GM23338 (cell line): ENCODE data around the gene ALG1L2. TPM values are rescaled to one million over a fixed set of nuclear protein-coding genes. Genes with fewer than 3 reads are reported as not detected.
"Not testable (repeated sequence)": the region's sequence is repeated elsewhere in the genome, so short reads cannot be mapped to it uniquely, and the experiment has no call there.

Source experiments
- ATAC-seq: fragments of 200-7000 bp; cut with Tn5 transposase; 3 replicates; pipeline ENCODE4 v1.9.1; 2020
- DNase-seq: peaks from one replicate; pipeline ENCODE4 v3.0.0-alpha.2; 2015; ENCODE audit warnings: low spot score
- H2AFZ ChIP-seq: fragments of 200-600 bp; sonication (generic); 2 replicates; pipeline ENCODE4 v1.8.0; 2016; ENCODE audit warnings: antibody characterized with exemption, mild to moderate bottlenecking, moderate library complexity
- H3F3A ChIP-seq: fragments of 200-600 bp; sonication (generic); replicated peaks from 2 replicates; pipeline ENCODE4 v1.8.0; 2017; ENCODE audit warnings: antibody characterized with exemption, mixed run types, low read depth
- H3K27ac ChIP-seq: fragments of 200-600 bp; sonication (generic); 2 replicates; pipeline ENCODE4 v1.6.1; 2016; ENCODE audit warnings: low read depth
- H3K27me3 ChIP-seq: fragments of 200-600 bp; sonication (generic); 2 replicates; pipeline ENCODE4 v1.8.0; 2016; ENCODE audit warnings: mild to moderate bottlenecking, mixed run types, moderate library complexity; ENCODE audit not compliant: insufficient read depth
- H3K36me3 ChIP-seq: fragments of 200-600 bp; sonication (generic); 2 replicates; pipeline ENCODE4 v1.8.0; 2016; ENCODE audit warnings: mild to moderate bottlenecking; ENCODE audit not compliant: insufficient read depth
- H3K4me1 ChIP-seq: fragments of 200-600 bp; sonication (generic); 2 replicates; pipeline ENCODE4 v1.8.0; 2016; ENCODE audit warnings: mild to moderate bottlenecking, moderate library complexity; ENCODE audit not compliant: insufficient read depth
- H3K4me2 ChIP-seq: fragments of 200-600 bp; sonication (generic); 2 replicates; pipeline ENCODE4 v1.7.1; 2017; ENCODE audit warnings: mixed run types
- H3K4me3 ChIP-seq: fragments of 200-600 bp; sonication (generic); 2 replicates; pipeline ENCODE4 v1.6.1; 2016; ENCODE audit warnings: mixed run types
- H3K79me2 ChIP-seq: fragments of 200-600 bp; sonication (generic); replicated peaks from 2 replicates; pipeline ENCODE4 v1.8.0; 2017; ENCODE audit warnings: mild to moderate bottlenecking; ENCODE audit not compliant: insufficient read depth
- H3K9me2 ChIP-seq: fragments of 200-600 bp; sonication (generic); 2 replicates; pipeline ENCODE4 v1.8.0; 2017; ENCODE audit not compliant: insufficient read depth
- H4K20me1 ChIP-seq: fragments of 200-600 bp; sonication (generic); replicated peaks from 2 replicates; pipeline ENCODE4 v1.8.0; 2017; ENCODE audit warnings: mild to moderate bottlenecking; ENCODE audit not compliant: insufficient read depth
- H3K27ac Mint-ChIP-seq: 2 replicates; pipeline ENCODE4 v1.8.0; 2020; ENCODE audit warnings: inconsistent platforms, mild to moderate bottlenecking, moderate library complexity, mixed read lengths
- H3K27me3 Mint-ChIP-seq: 3 replicates; pipeline ENCODE4 v1.8.0; 2022; ENCODE audit warnings: low read depth, mild to moderate bottlenecking, moderate library complexity, mixed read lengths, inconsistent platforms; ENCODE audit not compliant: insufficient read depth, poor library complexity
- H3K36me3 Mint-ChIP-seq: 3 replicates; pipeline ENCODE4 v1.8.0; 2021; ENCODE audit warnings: low read depth, mild to moderate bottlenecking, inconsistent platforms, moderate library complexity, mixed read lengths
- H3K4me1 Mint-ChIP-seq: 3 replicates; pipeline ENCODE4 v1.8.0; 2020; ENCODE audit warnings: mild to moderate bottlenecking, inconsistent platforms, mixed read lengths
- H3K4me3 Mint-ChIP-seq: 3 replicates; pipeline ENCODE4 v1.8.0; 2021; ENCODE audit warnings: moderate library complexity, mild to moderate bottlenecking, inconsistent platforms, mixed read lengths
- H3K9me3 Mint-ChIP-seq: 3 replicates; pipeline ENCODE4 v1.8.0; 2020; ENCODE audit warnings: moderate library complexity, mild to moderate bottlenecking, inconsistent platforms, mixed read lengths
- polyA plus RNA-seq: library from polyadenylated mRNA; unstranded; fragments of >200 nt; fragmentation: Nextera tagmentation; extraction: Ambion mirVana; gene quantifications from 2 replicates; pipeline ENCODE4 v1.2.1, GENCODE V29; 2016
- total RNA-seq: library from RNA; depleted of rRNA; stranded (reverse); fragments of >200 nt; shearing (Covaris generic); gene quantifications from 2 replicates; pipeline ENCODE4 v1.2.3, GENCODE V29; 2014

ALG1L2 gene
- total and polyA plus RNA-seq, 2 experiments from 2014 or later: 0.87 TPM; not detected in 1

DNA sequence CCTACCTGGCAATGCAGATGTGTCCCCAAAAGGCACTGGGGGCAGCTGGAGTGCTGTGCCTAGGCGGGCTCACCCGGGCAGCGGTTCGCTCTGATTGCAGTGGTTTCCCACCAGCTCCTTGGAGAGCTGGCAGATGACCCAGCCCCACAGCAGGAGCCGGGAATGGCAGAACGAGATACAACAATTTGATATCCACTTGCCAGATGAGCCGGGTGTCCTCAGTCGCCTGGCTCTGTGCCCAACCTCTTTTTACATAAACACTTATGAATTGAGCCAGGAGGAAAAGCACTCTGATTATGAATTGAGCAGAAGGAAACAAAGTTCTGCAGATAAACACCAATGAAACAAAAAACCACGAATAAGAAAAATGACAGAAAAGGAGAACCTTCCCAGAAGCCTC, 38.2 kb downstream of the ALG1L2 start:
- not testable (repeated sequence) for H3K4me3 Mint-ChIP-seq, H3F3A ChIP-seq, H3K27me3 Mint-ChIP-seq, H3K4me1 Mint-ChIP-seq, H3K4me2 ChIP-seq, H4K20me1 ChIP-seq, H3K27me3 ChIP-seq, H3K9me3 Mint-ChIP-seq, H3K27ac ChIP-seq, H2AFZ ChIP-seq, ATAC-seq, H3K4me1 ChIP-seq, H3K9me2 ChIP-seq, H3K27ac Mint-ChIP-seq, H3K4me3 ChIP-seq, DNase-seq, H3K79me2 ChIP-seq, H3K36me3 ChIP-seq
- peaks cover 15% of the 10 kb centered on the region for H3K36me3 Mint-ChIP-seq

DNA sequence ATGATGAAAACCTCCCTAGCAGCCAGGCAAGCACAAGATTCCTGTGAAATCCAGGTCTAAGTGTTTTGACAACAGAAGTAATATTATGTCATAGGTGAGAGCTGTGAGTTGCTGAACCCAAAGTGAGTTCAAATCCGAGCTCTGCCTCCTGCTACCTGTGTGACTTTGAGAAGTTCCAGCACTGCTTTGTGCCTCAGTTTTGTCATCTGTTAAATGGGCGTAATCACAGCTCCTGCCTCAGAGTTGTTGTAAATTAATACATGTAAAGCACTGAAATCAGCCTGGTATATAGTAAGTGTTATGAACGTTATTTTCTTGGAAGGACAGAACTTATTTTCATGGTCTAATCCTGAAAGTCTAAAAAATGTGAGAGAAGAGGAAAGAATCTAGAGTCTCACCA, 38.7 kb downstream of the ALG1L2 start:
- peaks cover 15% of the 10 kb centered on the region for H3K36me3 Mint-ChIP-seq
- not testable (repeated sequence) for H2AFZ ChIP-seq, H4K20me1 ChIP-seq, H3K4me3 ChIP-seq, H3K27me3 ChIP-seq, ATAC-seq, H3K9me2 ChIP-seq, H3K27me3 Mint-ChIP-seq, H3F3A ChIP-seq, H3K36me3 ChIP-seq, H3K27ac ChIP-seq, H3K4me1 ChIP-seq, DNase-seq, H3K4me3 Mint-ChIP-seq, H3K4me1 Mint-ChIP-seq, H3K27ac Mint-ChIP-seq, H3K79me2 ChIP-seq, H3K9me3 Mint-ChIP-seq, H3K4me2 ChIP-seq

DNA sequence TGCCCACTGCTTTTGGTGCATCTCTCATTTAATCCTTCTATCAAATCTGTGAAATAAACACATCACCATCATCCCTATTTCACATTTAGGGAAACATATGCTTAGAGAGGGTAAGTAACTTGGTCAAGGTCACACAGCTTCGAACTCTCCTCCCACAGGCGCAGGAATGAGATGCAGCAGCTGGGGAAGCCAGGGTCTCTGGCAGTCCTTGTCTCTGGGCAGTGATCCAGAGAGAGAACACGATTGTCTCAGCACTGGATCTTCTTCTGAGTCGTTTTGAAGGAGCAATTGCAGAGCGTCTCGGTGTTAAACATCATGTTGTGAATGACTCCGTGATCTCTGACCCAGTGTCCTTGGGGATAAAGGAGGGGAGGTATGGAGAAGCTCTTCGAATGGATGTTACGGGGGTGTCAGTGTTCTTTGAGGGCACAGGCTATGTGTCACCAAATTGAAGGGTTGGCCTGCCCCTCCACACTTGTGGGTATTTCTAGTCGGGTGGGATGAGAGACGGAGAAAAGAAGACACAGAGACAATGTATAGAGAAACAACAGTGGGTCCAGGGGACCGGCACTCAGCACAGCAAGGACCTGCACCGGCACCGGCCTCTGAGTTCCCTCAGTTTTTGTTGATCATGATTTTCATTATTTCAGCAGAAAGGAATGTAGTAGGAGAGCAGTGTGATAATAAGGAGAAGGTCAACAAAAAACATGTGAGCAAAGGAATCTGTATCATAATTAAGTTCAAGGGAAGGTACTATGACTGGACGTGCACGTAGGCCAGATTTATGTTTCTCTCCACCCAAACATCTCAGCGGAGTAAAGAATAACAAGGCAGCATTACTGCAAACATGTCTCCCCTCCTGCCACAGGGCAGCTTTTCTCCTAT, 41.5 kb downstream of the ALG1L2 start:
- H3K9me3 Mint-ChIP-seq, H3K4me3 Mint-ChIP-seq, H4K20me1 ChIP-seq, ATAC-seq, H3F3A ChIP-seq, H3K36me3 ChIP-seq, H3K4me1 ChIP-seq, H3K27me3 ChIP-seq, H3K27ac Mint-ChIP-seq, H3K4me2 ChIP-seq, H3K27ac ChIP-seq, DNase-seq, H3K27me3 Mint-ChIP-seq, H3K9me2 ChIP-seq, H3K4me3 ChIP-seq, H2AFZ ChIP-seq, H3K79me2 ChIP-seq, H3K4me1 Mint-ChIP-seq: not testable (repeated sequence)
- peaks cover 15% of the 10 kb centered on the region for H3K36me3 Mint-ChIP-seq

DNA sequence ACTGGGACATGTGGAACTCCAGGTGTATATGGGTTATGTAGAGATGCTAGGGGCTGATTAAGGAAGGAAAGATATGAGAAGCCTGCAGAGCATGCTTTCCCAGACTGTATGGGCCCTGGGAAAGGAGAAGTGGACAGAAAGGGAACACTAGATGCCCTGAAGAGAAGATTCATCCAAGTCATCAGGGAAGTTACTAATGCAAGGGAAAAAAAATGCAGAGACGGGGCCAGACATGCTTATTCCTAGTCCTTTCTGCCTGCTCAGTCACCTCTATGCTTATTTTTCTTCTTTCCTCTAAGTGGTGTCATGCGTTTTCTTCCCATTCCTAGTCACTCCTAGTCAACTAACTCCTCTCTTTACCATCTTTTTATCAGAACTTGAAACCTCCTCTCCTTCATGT, 43.8 kb downstream of the ALG1L2 start:
- not testable (repeated sequence) for H3K79me2 ChIP-seq, H3K27ac ChIP-seq, H3K36me3 Mint-ChIP-seq, H3K9me3 Mint-ChIP-seq, H3F3A ChIP-seq, H3K4me1 ChIP-seq, H3K36me3 ChIP-seq, H3K27me3 Mint-ChIP-seq, H3K4me2 ChIP-seq, H4K20me1 ChIP-seq, H2AFZ ChIP-seq, H3K27ac Mint-ChIP-seq, H3K27me3 ChIP-seq, H3K4me1 Mint-ChIP-seq, DNase-seq, H3K4me3 Mint-ChIP-seq, H3K9me2 ChIP-seq, H3K4me3 ChIP-seq, ATAC-seq
